ENCODE measurements around the gene ARL16. TPM values are rescaled to one million over a fixed set of nuclear protein-coding genes. Genes with fewer than 3 reads are reported as not detected.

ARL16 gene
- total RNA-seq, 6 experiments from 2014 or later: 39.4 to 50.5 (median 46.7) TPM

GRCh38 chr17:81688616-81689015 lies 5.0 kb upstream of the ARL16 start:
- Mint-ChIP-seq H3K4me3 (no peak overlapping the region), H3K27ac (no peak overlapping the region), H3K4me1 (ENCODE audit: low read depth) (peaks cover 16% of the 10 kb centered on the region), H3K9me3 (no peaks in the 10 kb centered on the region), H3K27me3 (ENCODE audit: insufficient read depth) (peaks cover 15% of the 10 kb centered on the region), H3K36me3 (ENCODE audit: low read depth) (peaks cover 19% of the 10 kb centered on the region)
- DNase-seq: no peak
- TF ChIP-seq CTCF (IDR thresholded peaks at IDR 0.05): no peak

- H3K27me3 Mint-ChIP-seq (ENCODE audit: insufficient read depth): peaks cover 16% of the 10 kb centered on the region
- H3K27ac Mint-ChIP-seq: peak overlapping the region; percentile 55; the same call in 1 of the 2 replicates
- DNase-seq: no peak
- no peak overlapping the region for H3K4me3 Mint-ChIP-seq
- H3K36me3 Mint-ChIP-seq (ENCODE audit: low read depth): peaks cover 20% of the 10 kb centered on the region
- peaks cover 17% of the 10 kb centered on the region for H3K4me1 Mint-ChIP-seq (ENCODE audit: low read depth)
- no peak for TF ChIP-seq CTCF (IDR thresholded peaks at IDR 0.05)
- no peaks in the 10 kb centered on the region for H3K9me3 Mint-ChIP-seq
Measured at GRCh38 chr17:81687770-81688541, 4.4 kb upstream of the ARL16 start.

- no peak for TF ChIP-seq CTCF (IDR thresholded peaks at IDR 0.05)
- H3K4me3 Mint-ChIP-seq: no peak overlapping the region; the same call in 1 of the 2 replicates
- peaks cover 16% of the 10 kb centered on the region for H3K27me3 Mint-ChIP-seq (ENCODE audit: insufficient read depth)
- no peak for DNase-seq
- H3K36me3 Mint-ChIP-seq (ENCODE audit: low read depth): peaks cover 23% of the 10 kb centered on the region
- peaks cover 24% of the 10 kb centered on the region for H3K4me1 Mint-ChIP-seq (ENCODE audit: low read depth)
- H3K9me3 Mint-ChIP-seq: no peaks in the 10 kb centered on the region
- no peak overlapping the region for H3K27ac Mint-ChIP-seq
Measured at GRCh38 chr17:81686614-81687013, 3.0 kb upstream of the ARL16 start.

- H3K4me3 Mint-ChIP-seq: peak overlapping the region; percentile 98
- H3K36me3 Mint-ChIP-seq (ENCODE audit: low read depth): peaks cover 23% of the 10 kb centered on the region
- peak; percentile 79 for DNase-seq
- H3K4me1 Mint-ChIP-seq (ENCODE audit: low read depth): peaks cover 24% of the 10 kb centered on the region
- H3K9me3 Mint-ChIP-seq: no peaks in the 10 kb centered on the region
- H3K27me3 Mint-ChIP-seq (ENCODE audit: insufficient read depth): peaks cover 16% of the 10 kb centered on the region
- H3K27ac Mint-ChIP-seq: peak overlapping the region; percentile 99
- TF ChIP-seq CTCF (IDR thresholded peaks at IDR 0.05): no peak
Measured at GRCh38 chr17:81685108-81685507, 1.5 kb upstream of the ARL16 start.

GRCh38 chr17:81684442-81684911 lies 880 bp upstream of the ARL16 start:
- H3K36me3 Mint-ChIP-seq (ENCODE audit: low read depth): peaks cover 23% of the 10 kb centered on the region
- peak; percentile 80 for DNase-seq
- peak overlapping the region; percentile 99 for H3K27ac Mint-ChIP-seq
- H3K9me3 Mint-ChIP-seq: no peaks in the 10 kb centered on the region
- no peak for TF ChIP-seq CTCF (IDR thresholded peaks at IDR 0.05)
- peaks cover 24% of the 10 kb centered on the region for H3K4me1 Mint-ChIP-seq (ENCODE audit: low read depth)
- peaks cover 16% of the 10 kb centered on the region for H3K27me3 Mint-ChIP-seq (ENCODE audit: insufficient read depth)
- H3K4me3 Mint-ChIP-seq: peak overlapping the region; percentile 98

Data from HFFc6 (cell line).